ENCODE measurements around the gene SLCO1B1.
"Not testable (repeated sequence)": the region's sequence is repeated elsewhere in the genome, so short reads cannot be mapped to it uniquely, and the experiment has no call there.

SLCO1B1 gene

DNA sequence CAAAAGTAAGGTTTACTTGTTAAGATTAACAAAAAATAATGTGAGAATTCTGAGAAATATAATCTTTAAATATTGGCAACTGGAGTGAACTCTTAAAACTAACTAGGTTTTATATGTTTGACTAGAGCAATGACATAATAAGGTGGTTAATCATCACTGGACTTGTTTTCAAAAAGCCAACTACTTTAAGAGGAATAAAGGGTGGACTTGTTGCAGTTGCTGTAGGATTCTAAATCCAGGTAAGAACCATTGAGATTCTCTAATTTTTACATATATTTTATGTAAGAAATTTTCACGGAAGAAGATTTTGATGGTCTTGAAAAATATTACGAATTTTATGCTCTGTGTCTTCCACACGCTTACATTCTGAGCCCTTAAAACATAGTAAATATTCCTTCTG is at the start of gene SLCO1B1:
TSS of gene SLCO1B1 (plus strand) at position 197 of the 400 bp plus-strand sequence. CDS start 10,381 bp downstream, outside the sequence.
- no peak for DNase-seq

- not testable (repeated sequence) for DNase-seq
These were observed 46.2 kb upstream of the SLCO1B1 start for GRCh38 chr12:21084753-21085152.

DNA sequence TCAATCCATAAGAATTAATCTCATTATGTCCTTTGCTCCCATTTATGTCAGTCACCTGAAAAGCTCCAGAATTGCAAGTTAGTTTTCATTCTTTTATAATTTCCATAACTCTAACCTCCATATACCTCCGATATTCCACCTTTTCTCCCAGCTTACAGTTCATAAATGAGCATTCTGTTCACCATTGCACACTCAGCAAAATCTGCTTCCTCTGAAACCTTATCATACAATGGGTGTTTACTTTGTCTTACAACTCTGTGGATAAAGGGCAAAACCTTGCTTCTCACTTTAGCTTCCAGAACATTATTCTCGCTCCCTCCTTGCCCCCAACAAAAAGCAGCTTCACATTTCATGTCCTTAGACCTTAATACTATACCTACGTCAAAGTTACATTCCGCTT is 19.3 kb upstream of the SLCO1B1 start:
- no peak for DNase-seq

DNA sequence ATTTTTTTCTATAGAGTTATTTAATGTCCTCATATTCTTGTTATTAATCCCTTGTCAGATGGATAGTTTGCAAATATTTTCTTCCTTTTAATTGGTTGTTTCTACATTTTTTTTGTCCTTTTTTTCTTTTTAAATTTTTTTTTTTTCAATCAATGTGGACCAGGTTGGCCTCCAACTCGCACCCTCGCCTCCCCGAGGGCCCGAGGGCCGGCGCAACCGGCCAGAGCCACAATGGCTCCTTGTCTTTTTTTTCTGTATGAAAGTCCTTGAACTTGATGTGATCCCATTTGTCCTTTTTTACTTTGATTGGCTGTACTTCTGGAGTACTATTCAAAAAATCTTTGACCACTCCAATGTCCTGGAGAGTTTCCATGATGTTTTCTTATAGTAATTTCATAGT is 17.7 kb upstream of the SLCO1B1 start:
- DNase-seq, result no peak

DNA sequence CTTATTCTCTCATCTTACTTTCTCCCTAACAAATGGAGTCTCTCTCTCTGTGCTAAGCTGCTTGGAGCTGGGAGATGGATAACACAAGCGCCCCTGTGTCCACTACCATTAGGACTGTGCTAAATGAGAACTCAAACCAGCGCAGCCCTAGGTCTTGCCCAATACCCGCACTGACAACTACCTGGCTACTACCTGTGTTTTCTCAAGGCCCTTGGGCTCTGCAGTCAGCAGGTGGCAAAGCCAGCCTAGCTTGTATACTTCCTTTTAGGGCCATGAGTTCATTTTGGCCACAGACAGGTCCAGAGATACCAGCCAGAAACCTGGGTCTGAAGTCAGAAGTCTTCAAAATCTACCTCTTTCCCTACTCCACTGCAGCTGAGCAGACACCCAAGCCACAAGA is 13.0 kb upstream of the SLCO1B1 start:
- DNase-seq, result no peak

DNA sequence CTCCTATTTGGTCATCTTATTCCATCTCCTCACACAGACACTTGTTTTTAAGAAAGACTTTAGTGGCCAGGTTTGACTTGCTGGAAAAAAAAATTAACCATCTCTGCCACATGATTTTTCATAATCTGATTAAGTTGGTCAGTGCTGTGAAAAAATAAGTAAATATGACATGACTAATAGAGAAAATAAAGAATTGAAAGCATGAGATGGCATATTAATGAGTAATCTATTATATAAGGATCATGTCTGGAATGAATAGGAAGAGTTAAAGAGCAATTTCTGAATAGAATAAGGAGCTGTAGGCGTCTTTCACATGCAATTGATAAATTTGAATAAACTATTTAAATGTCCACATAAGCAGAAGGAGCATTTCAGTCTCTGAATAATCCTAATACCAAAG is 12.2 kb upstream of the SLCO1B1 start:
- no peak for DNase-seq

DNA sequence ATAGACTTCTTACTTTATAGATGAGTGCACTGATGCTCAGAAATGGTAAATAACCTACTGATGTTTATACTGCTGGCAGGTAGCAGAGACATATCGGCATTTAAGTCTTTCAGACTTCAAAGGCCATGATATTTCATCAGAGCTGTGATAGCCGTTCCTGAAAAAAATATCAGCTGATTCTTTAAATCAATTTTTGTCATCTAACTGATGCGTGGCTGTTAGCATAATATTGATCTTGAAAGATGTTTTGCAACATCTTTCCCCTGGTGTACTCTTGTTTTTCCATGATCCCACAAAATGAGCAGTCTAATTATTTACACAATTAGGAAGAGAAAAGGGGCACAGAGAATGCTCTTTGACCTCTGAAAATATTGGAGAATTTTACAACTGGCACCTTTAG is 1.6 kb upstream of the SLCO1B1 start:
- DNase-seq, result no peak

DNA sequence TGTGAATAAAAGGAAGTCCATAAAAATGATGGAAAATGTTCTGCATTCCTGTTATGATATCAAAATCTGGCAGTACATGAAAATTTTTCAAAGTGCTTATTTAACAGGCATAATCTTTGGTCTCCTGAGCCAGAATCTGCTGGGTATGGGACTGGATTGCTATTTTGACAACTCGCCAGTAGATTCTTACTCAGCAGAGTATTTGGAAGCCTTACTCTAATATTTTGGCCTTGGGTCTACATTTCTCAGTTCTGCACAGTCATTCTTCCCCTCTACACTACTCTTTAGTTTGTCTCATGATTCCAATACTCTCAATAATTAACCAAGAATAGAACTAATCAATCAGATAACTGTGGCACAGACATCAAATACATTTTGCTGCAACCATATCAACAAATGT is 1.1 kb upstream of the SLCO1B1 start:
- no peak for DNase-seq

- DNase-seq, result not testable (repeated sequence)
These were observed 6.5 kb downstream of the SLCO1B1 start for GRCh38 chr12:21137318-21137999.

DNA sequence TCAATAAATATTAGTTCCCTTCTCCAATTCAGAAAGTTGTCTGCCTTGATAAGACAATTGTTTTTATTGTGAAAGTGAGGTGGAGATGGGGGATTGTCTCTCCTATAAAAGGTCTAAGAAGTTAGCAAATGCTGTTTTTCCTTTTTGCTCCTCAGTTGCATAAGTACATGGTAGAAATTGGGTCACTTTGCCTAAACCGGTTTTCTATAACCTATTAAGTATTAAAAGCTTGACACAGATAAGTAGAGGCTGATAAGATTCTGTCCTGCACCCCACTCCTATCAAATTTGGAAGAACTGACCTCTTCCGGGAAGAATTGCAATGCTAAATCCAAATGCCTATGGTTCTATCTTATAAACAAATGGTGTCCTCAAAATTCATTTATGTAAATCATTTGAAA is 7.0 kb downstream of the SLCO1B1 start:
- no peak for DNase-seq

DNA sequence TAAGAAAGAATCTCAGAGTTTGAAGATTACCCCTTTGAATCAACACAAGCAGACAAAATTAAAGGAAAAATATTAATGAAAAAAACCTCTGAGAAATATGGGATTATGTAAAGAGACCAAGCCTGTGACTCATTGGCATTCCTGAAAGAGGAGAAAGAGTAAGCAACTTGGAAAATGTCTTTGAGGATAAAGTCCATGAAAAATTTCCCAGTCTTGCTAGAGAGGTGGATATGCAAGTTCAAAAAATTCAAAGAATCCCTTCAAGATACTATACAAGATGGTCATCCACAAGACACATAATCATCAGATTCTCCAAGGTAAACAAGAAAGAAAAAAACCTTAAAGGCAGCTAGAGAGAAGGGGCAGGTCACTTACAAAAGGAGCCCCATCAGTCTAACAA is 13.3 kb downstream of the SLCO1B1 start:
- DNase-seq, result no peak

GRCh38 chr12:21149861-21150260 is 18.9 kb downstream of the SLCO1B1 start:
- DNase-seq, result not testable (repeated sequence)

DNA sequence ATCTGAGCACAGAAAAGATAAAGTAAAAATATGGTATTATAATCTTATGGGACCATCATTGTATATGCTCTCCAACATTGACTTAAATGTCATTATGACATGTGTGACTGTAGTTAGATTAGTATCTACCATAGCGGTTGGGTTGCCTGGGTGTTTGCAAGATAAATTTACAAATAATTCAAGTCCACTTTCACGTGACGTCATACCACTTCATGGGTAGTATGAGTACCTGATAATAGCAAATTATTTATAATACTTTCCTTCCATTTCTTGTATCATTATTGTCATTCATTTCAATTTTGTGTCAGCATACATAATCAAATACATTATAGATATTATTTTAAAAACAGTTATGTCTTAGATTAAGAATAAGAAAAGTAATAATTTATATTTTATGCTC is 20.2 kb downstream of the SLCO1B1 start:
- no peak for DNase-seq

DNA sequence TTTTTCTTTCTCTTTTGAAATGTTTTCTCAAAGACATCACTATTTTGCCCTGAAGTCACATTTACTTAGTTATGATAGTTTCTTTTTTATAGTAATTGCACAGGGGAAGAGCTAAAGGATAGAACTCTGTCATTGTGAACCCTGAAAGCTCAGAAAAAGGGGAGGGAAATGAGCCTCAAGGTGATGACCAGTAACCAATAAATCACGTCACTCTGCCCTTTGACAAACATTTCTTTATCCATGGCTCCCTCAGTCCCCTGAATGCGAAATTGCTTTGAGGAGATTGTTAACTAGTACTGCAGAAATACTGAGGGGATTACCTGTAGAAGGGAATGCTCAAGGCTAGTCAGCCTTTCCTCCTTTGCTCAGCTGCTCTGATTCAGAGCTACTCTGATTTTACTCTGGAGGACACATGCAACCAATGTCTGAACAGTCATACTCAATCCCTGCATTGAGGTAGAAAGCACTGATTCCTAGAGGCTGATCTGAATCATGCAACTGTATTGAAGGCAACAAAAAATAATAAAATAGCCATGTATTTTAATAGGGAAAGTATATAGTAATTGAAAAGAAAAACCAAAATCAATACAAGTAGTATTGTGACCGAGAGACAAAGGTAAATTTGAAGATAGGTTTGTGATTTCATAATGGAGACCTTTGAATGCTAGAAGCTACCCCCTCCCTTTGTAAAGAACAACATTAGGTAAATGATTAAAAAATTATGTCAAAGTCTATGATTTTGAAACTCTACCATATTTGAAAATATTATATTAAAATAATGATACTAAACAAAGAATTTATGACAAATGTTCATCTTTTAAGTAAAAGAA is 24.7 kb downstream of the SLCO1B1 start:
- DNase-seq, result no peak

DNA sequence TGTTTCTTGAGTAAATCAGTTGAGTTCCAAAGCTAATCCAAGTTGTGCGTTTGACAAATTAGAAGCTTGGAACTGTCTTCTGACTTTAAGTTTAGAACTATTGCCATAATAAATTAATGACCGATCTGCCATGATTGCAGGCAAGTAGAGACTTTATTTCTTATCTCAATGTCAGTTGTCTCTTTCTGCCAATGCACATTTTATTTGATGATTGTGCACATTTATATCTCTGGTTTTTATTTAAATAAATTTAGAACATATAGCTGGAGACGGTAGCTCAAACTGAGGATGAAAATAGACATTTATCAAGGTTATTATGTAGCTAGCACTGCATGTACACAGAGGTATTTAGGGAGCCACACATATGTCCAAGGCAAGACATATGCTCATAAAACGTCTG is 34.1 kb downstream of the SLCO1B1 start:
- DNase-seq, result no peak

- peak; percentile 1 for DNase-seq
These were observed 39.0 kb downstream of the SLCO1B1 start for GRCh38 chr12:21169878-21170472.

GRCh38 chr12:21172079-21172478 is 41.1 kb downstream of the SLCO1B1 start:
- no peak for DNase-seq

GRCh38 chr12:21183721-21184275 is 52.8 kb downstream of the SLCO1B1 start:
- DNase-seq, result no peak

DNA sequence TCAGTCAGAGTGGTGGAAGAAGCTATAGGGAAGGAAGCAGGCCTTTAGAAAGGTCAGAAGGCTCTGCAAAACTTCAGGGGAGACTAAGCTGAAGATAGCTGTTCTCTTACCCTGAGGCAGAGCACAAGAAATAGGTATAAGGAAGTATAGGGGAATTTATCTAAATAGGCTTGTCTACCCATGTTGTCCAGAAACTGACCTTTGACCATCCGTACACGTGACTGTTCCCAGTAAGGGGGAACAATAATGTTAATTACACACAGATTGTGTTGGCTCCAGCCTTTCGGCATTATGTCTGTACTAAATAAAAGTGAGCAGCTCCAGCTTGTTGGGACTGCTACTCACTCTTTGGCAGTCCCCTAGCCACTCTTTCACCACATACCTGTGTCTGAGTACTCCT is 59.0 kb downstream of the SLCO1B1 start:
- DNase-seq, result no peak

- DNase-seq, result not testable (repeated sequence)
These were observed 83.4 kb downstream of the SLCO1B1 start for GRCh38 chr12:21214433-21214832.

DNA sequence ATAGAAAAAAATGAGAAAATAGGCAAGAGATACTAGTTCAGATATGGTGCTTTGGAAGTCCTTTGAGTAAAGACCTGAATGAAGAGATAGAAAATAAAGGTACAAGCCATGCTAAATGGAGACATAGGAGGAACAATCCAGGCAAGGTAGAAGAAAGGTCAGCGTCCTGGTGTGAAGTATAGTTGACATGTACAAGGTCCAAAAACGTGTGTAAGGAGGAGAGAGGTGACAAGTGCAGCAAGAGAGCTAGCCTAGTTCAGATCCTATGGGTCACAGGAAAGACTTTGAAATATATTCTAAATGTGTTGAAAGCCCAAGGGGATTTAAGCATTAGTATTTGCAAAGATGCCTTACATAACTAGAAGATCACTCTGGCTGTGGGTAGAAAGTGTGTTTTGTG is 88.2 kb downstream of the SLCO1B1 start:
- no peak for DNase-seq

DNA sequence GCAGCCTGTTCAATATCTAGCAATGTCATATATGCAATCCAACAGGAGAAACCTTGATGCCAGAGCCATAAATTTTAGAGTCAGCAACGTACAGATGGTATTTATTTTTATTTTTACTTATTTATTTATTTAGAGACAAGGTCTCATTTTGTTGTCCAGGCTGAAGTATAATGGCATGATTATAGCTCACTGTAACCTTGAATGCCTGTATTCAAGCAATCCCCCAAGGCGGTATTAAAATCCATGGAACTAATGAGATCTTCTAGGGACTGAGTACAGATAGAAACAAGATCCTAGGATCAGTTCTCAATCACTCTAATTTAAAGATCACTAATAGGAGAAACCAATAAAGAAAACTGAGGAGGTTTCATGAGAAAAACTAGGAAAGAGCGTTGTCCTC is 89.3 kb downstream of the SLCO1B1 start:
- no peak for DNase-seq

- DNase-seq, result no peak
These were observed 90.1 kb downstream of the SLCO1B1 start for GRCh38 chr12:21221072-21221471.

DNA sequence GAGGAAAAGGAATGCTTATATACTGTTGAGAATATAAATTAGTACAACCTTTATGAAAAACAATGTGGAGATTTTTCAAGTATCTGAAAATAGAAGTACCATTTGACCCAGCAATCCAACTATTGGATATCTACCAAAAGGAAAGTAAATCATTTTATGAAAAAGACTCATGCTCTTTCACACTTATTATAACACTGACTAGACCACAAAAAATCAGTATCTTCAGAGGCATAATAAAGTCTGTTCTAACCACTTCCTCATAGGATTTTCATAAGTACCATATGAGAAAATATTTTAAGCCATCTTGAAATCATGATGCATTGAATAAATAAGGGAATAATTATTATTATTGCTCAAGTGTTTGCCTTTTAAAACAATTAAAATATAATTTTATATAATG is 90.8 kb downstream of the SLCO1B1 start:
- DNase-seq, result no peak

Measured in stimulated activated naive CD4-positive, alpha-beta T cell treated with Interleukin-2 at 50 U/mL for 16 hours (primary cell).